Activated CD8-positive, alpha-beta memory T cell treated with anti-CD3 and anti-CD28 coated beads for 24 hours (primary cell): Measurements from ENCODE around the gene RARS2.

Experiments used
- DNase-seq: peaks from one replicate; pipeline ENCODE4 v3.0.0-alpha.2; 2020

Gene RARS2

DNA sequence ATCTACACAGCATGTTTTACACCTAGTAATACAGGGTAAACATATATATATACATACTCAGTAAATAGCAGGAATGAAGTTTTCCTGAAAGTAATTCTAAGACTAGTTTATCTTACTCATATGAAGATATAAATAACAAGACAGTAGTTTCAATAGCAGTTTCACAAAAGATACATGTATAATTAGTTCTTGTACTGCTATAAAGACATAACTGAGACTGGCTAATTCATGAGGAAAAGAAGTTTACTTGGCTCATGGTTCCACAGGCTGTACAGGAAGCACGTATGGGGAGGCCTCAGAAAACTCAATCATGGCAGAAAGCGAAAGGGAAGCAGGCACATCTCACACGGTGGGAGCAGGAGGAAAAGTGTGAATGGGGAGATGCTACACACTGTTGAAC, 16.9 kb downstream of the RARS2 start:
- DNase-seq: no peak

DNA sequence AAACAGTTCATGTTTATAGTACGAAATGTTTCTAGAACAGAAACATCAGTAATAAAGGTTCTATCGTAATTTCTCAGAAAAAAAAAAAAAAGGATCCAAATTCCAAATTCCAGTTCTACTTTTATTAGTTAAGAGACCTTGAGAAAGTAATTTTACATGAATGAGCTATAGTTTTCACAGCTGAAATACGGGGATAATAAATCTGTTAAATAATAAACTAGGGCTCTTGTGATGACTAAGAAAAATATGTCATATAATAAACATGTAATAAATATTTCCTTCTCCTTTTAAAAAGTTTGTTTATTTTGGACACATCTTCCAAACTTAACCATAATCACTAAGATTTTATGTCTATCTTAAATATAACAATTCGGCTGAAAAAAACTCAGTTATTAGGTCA, 17.8 kb downstream of the RARS2 start:
- DNase-seq: no peak

DNA sequence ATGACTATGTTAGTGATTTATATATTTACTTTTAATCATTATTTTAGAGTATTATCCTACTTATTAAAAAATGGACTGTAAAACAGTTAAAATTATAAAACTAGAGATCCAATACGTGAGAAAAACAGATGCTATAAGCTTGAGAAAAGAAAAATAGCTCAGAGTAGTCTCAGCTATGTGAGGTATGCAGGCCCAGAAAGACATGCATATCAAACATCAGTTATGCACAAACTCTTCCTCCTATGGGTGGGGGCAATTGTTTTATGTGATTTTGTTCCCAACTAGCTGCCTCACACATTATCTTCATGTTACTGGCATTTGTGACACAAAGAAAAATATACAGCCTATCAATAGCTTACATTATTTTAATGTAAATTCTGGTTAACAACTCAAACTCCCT, 28.8 kb downstream of the RARS2 start:
- DNase-seq: no peak

GRCh38 chr6:87558446-87558845, 31.3 kb downstream of the RARS2 start:
- DNase-seq: no peak

DNA sequence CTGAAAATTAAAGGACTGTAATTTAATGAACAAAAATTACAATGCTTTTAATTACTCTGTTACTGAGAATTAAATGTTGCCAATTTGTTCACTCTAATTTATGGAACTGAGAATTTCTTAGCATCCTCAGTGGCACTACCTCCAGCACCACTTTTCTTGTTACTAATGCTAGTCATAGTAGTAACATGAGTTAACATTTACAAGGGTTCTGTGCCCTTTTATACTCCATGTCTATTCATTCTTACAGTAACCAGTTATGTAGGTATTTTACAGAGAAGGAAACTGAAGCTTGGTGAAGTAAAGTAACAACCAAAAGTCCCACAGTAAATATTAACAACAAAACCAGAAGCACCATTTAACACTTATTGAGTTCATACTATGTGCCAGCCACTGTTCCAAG, 34.3 kb downstream of the RARS2 start:
- no peak for DNase-seq

DNA sequence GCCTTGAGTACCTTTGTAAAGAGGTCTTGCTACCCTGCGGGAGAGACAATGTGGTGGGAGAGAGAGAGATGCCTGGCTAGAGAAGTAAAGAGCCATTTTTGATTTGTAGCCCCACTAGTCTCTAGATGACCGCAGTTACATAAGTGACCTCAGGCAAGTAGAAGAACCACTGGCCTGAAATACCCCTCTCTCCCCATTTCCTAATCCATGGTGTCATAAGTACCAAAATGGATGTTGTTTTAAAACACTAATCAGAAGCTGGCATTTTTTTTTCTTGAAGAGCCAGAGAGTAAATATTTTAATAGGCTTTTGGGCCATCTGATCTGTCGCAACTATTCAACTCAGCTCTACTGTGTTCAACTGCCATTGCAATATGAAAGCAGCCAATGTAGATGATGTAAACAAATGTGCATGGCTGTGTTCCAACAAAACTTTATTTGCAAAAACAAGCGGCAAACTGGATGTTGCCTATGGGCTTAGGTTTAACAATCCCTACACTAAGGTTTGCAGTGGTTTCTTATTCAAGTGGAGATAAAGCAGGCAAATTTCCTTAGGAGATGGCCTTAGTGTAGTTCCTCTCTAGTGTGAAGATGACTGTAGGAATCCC, 36.5 kb downstream of the RARS2 start:
- DNase-seq: no peak

GRCh38 chr6:87551799-87552198, 38.0 kb downstream of the RARS2 start:
- DNase-seq: no peak

- no peak for DNase-seq
These were observed 45.4 kb downstream of the RARS2 start for GRCh38 chr6:87544474-87544735.

DNA sequence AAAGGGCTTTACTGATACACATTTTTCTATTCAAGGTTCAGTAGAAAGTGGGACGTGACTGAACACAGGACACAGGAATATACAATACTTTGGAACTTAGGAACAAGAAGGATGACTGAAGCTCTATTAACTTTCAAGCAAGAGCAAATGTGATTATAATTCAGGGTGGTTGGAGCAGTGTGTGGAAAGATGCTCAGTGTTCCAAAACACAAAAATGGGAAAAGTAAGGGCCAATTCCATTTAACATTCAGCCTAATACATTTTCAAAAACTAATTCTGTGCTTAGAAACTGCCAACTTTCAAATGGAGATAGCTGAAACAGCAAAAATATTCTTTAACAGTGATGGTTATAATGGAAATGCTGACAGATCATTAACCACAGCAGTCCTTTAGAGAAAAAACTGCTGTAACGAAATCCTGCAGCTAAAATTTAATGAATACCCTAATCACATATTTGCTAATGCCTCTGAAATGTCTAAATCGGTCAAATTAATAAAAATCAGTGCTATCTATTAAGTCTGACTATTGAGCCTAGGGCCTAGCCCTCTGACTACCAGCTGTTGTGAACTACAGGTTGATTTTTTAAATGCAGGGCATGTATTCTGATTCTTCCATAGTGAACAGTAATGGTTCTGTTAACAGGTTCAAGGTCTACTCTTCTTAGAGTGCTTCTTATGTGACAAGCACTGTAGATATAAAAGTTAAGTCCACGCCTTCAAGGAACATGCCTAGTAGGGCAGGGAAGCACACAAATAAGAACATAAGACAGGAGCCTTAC, 45.9 kb downstream of the RARS2 start:
- no peak for DNase-seq

DNA sequence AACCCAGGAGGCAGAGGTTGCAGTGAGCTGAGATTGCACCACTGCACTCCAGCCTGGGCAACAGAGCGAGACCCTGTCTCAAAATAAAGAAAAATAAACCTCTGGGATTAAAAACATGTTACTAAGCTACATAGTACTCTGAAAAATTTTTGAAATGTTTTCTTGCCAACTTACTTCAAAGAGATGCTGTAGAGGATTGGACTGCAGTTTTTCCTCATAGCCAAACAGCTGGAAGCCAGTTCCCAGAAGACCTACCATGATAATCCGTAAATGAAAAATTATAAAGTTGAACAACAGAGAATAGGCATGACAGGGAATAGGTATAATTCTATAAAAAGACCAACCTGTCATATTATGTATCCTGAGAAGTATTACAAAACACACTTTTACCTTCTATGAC, 48.0 kb downstream of the RARS2 start:
- no peak for DNase-seq

GRCh38 chr6:87541041-87541440, 48.7 kb downstream of the RARS2 start:
- DNase-seq: no peak

GRCh38 chr6:87540539-87540938, 49.2 kb downstream of the RARS2 start:
- no peak for DNase-seq

DNA sequence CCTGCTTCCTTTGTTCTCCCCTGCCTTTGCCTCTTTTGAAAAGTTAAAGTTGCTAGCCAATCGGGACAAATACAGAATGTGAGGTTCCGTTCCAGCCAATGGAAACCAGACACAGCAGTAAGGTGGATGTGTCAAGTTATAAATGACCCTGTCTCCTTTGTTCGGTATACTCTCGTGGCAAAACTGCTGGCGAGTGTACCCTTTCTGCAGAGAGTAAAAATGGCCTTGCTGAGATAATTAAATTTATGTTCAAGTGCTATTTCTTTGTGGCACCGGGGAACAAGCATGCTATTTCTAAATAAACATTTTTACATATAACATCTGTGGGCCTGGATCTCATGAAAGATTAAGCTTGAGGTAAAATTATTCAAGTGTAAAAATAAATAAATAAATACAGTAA, 50.2 kb downstream of the RARS2 start:
- no peak for DNase-seq

- no peak for DNase-seq
These were observed 51.1 kb downstream of the RARS2 start for GRCh38 chr6:87538510-87539260.

DNA sequence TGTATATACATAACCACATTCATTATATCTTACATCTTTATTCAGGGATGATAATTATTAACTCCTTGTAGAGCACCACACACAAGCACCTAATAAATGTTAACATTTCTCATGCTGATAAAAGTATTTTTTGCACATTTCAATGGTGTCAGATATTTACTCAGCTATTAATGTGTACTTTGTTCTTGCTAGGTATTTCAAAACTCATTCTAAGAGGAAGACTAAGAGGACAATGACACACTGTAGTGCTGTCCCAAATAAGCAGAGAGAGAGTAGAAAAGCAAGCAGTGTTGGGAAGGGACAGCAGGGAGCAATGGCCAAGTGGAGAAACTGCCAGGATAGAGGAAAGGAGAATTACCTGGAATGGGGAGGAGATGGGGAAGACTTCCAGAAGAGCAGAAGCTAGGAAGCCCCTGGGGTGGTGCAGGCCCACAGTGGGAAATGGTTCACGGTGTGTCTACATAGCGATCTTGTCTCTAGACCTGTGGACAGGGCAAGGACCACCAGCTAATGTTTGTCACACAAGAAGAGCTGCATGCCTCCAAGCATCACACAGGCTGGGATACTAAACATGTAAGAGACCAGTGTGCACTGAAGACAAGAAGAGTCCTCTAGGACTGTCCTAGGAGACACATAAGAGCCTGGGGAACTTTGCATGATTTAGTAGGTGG, 55.3 kb downstream of the RARS2 start:
- no peak for DNase-seq

GRCh38 chr6:87529221-87529620, 60.6 kb downstream of the RARS2 start:
- DNase-seq: no peak

DNA sequence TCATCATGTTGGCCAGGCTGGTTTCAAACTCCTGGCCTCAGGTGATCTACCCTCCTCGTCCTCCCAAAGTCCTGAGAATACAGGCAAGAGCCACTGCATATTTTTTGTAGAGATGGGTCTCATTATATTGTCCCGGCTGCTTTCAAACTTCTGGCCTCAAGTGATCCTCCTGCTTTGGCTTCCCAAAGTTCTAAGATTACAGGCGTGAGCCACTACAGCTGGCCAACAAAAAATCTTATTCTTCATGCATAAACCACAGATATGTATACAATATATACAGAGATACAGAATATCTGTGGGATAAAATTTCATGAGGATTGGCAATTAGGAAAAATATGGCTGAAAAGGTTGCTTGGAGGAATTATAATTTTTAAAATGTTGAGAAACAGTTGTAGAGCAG, 67.1 kb downstream of the RARS2 start:
- DNase-seq: no peak

DNA sequence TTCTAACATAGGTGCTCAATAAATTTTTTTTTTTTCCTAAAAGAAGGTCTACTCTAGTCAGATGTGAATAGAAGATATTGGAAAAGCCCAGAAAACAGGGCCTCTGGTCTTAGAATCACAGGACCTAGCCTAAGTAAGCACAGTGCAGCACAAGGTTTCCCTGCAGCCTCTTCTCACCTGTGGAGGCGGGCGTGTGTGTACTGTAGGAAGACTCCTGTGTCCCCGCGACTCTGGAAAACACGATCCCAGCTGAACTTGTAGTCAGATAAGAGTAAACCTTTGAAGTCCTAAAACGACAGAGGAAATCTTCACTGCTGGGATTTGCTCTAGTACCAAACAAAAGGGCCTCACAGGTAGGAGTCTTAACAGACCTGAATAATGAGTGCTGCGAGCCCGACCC, 71.3 kb downstream of the RARS2 start:
- DNase-seq: no peak

DNA sequence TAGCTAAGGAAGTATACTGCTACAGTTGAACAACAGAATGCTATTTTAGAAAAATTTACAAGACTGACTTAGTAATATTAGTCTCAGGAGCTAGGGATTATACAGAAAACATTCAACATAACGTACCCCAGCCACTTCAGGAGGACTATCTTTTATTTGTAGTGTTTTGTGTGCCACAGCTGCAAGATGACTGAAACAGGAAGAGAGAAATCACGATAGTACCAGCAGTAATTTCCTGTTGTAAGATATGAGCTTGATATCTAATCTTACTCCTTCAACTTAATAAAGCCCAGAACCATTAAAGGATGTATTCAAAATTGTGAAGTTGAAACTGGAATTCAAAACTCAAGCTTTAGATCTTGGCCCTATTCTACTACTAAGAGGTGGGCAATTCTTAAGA, 75.0 kb downstream of the RARS2 start:
- DNase-seq: no peak

GRCh38 chr6:87504441-87504840, 85.3 kb downstream of the RARS2 start:
- DNase-seq: no peak

DNA sequence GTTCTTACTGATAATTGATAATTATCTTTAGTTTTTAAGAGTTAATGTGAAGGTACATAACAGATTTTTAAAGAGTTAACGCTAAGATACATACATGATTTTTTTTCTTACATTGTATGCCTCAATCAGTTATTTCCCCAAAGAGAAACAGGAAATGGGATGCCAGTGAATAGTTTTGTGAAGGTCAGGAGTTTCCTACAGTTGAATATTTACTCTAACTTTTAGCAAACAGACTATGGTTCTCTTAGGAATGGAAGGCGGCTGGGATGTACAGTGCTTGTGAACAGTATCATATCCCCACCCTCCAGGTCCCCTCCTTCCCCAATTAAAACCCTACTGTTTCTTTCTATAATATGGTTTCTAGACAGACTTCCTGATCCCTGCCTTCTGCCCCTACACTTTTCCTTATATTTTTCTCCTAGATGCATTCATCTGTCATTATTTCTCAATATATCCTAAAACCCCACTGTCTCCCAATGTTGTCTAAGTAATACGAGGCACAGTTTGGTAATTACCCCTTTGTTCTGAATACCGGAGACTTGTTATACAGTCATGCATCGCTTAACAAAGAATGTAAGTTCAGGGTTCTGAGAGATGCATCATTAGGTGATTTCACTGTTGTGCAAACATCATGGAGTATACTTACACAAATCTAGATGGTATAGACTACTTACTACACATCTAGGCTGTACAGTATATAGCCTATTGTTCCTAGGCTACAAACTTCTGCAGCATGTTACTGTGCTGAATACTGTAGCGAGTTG, 87.8 kb downstream of the RARS2 start:
- DNase-seq: no peak

GRCh38 chr6:87498048-87498447, 91.7 kb downstream of the RARS2 start:
- DNase-seq: no peak

DNA sequence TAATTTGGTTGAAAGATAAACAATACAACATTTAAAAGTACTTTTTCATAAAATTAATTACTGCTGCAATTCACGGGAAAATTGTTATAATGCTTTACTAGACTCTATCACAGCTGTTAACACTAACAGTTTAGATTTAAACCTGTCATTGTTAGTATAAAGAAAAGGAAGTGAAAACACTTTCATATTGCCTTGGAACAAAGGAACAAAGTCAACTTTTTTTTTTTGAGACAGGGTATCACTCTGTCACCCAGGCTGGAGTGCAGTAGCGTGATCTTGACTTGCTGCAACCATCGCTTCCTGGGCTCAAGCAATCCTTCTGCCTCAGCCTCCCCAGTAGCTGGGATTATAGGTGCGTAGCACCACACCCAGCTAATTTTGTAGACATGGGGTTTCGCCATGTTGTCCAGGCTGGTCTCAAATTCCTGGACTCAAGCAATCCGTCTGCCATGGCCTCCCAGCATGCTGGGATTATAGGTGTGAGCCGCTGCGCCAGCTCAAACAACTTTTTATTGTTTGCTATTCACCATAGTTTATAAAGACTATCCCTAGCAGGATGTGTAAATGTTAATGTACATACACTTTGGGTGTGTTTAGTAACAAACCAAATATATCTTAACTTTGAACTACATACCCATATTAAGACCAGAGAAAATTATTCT, 94.9 kb downstream of the RARS2 start:
- no peak for DNase-seq
